HG03565 (cell line): ENCODE measurements around the gene PPP1R1C.
"Not testable (repeated sequence)": the region's sequence is repeated elsewhere in the genome, so short reads cannot be mapped to it uniquely, and the experiment has no call there.

Source experiments
- ATAC-seq: cut with Tn5 transposase; IDR thresholded peaks from one replicate; pipeline ENCODE4 v1.9.1; 2021; ENCODE audit warnings: mild to moderate bottlenecking, moderate library complexity; ENCODE audit not compliant: unreplicated experiment

Gene PPP1R1C

DNA sequence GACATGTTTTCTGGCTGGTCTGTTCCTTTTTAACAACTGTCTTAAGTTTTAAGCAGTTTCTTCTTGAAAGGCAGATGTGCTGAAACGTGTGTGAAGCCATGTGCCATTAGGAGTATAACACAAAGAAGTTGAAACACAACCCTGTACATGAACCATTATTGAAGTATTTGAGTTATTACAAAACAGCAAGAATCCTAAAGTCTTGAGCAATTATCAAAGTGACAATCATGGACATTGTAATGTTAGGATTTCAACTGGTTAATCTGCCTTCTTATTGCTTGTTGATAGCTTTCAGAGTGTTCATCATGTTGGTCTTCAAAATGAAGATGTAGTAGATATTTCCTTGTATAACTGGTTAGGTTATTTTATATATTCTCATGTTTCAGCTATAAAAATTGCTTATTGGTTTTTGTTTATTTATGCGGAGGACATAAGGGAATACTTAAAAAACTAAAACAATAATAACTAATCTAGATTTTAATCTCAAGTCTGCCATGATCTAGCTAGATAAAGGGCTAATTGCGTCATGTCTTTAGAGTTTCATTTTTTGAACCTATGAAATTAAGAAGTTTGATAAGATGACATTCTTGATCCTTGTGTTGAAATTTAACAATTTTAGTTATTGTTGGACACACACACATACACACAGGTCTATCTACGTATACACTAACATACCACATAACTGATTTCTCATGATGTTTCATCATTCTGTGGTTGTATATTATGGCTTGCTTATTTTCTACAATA, 21.1 kb downstream of the PPP1R1C start:
- ATAC-seq, result no peak

DNA sequence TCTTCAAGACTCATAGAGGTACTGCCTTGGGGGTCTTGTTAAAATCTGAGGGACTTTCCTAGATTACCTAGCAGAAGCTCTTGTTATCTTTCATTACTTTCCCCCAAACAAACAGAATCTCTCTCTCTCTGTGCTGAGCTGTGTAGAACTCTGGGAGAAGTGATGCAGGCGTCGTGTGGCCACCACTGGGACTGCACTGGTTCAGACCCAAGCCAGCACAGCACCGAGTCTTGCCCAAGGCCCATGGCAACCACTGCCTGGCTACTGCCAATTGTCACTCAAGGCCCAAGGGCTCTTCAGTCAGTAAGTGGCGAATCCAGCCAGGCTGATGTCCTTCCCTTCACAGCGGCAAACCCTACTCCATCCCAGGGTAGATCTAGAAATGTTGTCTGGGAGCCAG, 28.6 kb downstream of the PPP1R1C start:
- no peak for ATAC-seq

DNA sequence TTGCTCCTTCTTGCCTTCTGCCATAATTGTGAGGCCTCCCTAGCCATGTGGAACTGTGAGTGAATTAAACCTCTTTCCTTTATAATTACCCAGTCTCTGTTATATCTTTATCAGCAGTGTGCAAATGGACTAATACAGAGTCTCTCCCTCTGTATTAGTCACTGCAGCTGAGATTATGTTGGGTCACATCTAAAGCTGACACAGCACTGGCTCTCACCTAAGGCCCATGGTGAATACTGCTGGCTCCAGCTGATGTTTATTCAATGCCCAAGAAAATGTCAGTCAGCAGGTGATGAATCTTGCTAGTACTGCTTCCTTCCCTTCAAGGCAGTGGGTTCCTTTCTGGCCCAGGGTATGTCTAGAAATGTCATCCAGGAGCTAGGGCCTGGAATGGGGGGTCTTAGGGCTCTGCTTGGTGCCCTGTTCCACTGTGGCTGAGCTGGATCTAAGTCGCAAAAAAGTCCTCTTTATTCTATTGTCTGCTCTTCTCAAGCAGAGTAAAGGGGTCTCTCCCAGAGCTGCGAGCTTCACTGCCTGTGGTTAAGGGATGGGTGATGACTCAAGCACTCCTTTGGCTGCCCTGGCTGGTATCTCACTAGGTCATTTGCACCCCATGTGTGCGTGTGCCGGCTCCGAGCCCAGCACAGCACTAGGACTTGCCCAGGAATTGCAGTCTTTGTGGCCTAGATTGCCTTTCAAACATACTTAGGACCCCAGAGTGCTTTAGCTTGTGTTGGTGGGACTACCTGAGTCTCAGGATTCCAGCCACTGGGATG, 29.9 kb downstream of the PPP1R1C start:
- ATAC-seq, result no peak

DNA sequence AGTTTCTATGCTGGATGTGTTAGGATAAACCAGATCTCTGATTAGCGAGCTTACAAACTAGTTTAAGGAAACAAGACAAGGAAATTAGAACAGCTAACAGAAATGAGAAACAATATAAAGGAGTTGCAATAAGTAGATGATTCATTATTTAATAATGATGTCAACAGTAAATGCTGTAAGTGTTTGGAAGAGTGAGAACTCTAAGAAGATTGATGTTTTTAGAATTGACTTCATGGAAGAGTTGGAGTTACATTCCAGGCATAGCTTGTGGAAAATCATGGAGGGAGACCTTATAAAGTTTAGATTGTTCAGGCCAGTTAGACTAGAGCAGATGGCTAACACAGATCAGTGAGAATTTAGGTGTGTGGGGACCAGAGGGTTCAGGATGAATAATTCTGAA, 32.6 kb downstream of the PPP1R1C start:
- ATAC-seq, result no peak

DNA sequence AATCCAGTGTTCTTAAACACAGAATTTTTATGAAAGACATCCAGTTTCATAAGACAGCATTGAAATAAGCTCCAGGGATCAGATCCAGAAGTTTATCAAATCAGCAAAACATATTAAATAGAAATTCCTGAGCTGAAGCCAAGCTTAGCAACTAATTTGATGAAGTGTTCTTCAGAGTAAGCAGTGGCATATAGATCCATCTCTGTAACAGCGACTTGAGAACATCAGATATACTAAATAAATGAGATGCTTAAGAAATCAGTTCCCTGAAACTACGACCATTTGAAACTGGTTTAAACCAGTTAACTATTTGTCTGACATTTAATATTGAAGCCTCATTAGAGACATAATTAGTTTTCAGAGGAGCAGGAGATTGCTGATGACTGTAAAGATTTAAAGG, 34.1 kb downstream of the PPP1R1C start:
- ATAC-seq, result no peak

DNA sequence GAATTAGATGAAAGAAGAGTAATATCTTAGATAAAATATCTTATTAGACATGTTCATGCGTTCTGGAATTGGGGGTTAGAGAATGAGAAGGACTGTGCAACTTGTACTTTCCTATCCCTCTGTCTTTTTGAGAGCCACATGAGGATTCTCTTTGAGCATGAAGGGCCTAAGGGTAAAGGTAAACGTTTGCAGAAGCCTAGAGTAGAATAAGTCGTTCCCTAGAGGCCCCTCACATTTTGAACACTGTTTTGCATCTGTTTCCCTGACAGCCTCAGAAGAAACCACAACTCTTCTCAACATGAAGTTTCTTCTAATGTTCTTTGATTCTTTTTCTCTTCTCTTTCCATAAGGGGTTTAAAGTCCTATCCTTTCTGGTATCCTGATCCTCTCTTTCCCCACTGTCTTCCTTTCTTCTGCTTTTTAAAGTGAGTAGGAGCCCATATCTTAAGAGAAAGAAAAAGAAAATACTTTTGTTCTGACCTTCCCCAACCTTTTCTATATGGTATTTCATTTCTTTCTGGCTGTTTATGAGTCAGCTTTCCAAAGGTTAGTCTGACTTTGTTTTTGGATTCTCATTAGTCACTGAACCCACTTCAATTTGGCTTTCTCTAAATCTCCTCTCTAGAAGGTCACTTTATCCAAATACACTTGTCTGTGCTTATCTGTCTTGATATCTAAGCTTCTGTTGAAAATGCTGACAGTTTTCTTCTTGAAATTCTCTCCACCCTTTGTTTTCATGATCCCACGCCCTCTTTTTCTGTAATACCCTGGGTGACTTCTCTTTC, 34.8 kb downstream of the PPP1R1C start:
- ATAC-seq, result no peak

DNA sequence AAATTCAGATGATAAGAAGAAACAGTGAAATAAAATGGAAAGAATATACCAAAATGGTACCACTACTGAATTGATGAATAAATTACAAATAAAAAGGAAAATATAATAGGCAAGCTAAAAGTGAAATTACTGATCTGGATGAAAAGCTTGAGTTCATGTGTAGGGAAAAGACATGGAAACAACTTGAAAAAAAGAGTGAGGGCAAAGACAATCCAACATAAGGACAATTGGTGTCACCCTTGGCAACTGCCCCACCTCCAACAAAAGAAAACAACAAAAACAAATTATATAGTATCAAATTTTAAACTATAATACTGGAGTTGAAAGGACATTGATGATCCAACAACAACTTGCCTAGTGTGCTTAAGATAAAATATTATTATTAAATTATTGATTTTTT, 37.6 kb downstream of the PPP1R1C start:
- no peak for ATAC-seq

DNA sequence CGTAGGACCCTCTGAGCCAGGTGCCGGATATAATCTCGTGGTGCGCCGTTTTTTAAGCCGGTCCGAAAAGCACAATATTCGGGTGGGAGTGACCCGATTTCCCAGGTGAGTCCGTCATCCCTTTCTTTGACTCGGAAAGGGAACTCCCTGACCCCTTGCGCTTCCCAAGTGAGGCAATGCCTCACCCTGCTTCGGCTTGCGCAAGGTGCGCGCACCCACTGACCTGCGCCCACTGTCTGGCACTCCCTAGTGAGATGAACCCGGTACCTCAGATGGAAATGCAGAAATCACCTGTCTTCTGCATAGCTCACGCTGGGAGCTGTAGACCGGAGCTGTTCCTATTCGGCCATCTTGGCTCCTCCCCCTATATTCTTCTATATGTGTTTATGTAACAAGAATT, 45.2 kb downstream of the PPP1R1C start:
- ATAC-seq, result not testable (repeated sequence)

DNA sequence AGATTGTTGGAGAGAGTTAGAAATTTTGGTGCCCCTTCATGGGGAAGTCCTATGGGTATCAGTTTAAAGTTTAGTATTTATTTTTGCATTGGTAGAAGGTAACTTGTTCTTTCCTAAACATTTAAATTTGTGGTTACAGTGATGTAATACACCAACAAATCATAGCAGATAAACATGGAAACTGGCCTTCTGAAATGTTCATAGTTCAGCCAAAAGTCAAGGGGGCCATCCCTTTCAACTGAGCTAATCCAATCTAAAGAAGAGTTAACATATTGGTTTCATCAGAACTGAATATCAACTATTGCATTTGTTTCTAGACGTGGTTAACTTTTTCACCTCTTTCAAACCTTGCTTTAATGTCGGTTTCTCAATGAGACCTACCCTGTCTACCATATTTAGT, 46.3 kb downstream of the PPP1R1C start:
- no peak for ATAC-seq

DNA sequence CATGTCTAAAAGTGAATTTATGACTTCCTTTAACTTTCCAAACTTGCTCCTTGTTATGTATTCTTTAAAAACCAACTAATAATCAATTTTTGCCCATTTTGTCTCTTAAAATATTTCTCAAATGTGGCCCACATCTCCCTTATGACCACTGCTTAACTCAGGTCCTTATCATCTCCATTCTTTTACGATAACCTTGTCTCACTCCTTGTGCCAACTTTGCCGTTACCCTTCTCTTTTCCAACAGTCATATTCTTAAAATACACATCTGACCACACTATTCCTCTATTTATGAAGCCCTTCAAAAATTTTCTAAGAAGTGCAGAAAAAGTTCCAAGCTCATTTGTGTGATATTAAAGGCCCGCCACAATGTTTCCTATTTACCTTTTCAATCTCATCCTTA, 47.8 kb downstream of the PPP1R1C start:
- no peak for ATAC-seq

DNA sequence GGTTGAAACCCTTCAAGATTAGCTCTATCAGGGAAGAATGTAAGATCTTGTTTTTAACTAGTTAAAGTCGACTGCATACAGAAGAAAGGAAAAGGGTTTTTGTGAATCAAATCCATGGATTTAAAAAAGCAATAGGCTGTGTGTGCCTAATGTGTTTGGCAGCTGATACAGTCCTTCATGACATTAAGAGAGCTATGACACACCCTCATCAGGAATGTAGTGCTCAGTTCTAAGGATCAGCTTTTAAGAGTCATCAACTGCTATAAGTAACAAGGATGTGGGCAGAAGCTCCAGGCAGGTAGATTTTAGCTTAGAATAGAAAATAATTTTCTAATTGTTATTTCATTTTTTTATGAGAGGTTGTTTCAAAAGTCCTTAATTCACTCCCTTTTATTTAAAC, 52.9 kb downstream of the PPP1R1C start:
- no peak for ATAC-seq

DNA sequence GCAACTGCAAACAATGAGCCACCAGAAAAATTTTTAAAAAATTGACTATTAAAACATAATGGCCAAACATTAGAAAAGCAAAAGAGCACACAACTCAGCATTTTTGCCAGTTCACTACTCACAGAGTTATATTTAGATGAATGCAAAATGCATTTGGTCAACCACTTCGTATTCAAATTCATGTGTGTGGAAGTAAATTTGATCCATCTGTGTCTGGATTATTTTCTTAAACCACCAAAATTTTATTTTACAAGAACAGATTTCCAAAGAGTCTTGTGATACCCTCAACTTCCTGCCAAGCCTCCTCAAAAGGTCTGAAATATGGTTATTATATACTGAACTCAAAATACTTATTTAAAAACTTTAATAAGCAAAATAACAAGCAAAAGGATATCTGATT, 57.4 kb downstream of the PPP1R1C start:
- ATAC-seq, result no peak

DNA sequence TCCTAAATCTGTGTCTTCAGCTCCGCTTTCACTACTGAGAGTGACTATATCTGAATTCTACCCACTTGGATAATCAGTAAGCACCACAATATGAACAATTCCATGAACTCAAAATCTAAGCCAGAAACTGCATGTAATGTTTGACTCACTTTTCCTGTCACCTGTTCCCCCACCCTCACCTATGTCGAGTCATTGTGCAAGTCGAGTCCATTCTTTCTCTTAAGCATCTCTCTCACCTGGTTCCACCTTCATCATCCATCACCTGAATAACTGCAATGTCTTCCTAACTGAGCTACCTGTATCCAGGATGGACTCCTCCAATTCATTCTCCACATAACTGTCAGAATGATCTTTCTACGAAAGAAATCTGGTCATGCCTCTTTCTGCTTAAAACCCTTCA, 58.2 kb downstream of the PPP1R1C start:
- ATAC-seq, result no peak

DNA sequence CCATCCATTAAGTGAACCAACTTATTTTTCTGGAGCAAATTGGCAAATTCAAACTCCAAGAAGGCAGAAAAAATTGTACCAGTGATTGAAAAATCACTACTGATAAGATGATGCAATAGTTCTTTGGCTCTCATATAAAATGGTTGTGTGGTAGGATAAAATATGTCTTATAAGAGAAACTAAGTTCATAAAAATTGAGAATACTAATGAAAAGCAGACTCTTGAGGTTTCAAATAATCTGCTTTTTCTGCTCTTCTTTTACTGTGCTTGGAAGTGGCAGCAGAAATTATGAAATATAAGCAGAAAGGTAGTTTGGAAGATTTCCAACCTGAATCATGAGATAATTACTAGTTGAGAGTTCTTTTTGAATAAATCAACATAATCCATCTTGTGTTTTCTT, 61.9 kb downstream of the PPP1R1C start:
- no peak for ATAC-seq

DNA sequence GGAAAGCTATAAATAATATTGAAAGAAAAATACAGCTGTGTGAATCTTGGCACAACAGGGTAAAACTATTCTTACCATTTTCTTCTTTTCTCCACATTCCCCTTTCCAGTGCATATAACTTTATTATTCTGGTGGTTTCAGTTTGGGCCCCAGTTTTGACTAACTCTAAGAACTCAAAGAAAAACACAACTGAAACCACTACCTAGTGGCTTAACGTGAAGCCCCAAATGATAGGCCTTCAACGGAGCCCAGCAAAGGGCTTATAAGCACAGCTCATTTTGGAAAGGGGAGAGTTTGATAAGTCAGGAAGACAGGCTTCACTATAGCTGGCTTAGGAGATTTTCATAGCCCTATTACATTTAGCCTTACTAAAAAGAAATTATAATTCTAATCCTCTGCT, 62.4 kb downstream of the PPP1R1C start:
- ATAC-seq, result peak; percentile 71

DNA sequence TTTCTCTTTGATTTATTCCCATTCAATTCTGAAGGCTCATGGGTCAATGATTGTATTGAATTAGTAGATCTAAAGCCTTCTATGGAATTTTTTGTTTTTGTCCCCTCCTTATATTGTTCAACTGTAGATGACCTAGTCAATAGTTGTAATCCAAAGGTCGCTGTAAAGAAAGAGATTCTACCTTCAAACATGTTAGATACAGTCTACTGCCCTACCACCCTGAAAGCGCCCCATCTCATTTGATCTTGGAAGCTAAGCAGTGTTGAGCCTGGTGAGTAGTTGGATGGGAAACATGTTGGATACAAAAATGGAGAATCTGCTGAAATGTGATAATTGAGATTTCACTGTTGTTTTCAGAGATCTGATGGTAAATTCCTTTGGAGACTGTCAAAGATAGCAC, 63.0 kb downstream of the PPP1R1C start:
- ATAC-seq, result no peak

DNA sequence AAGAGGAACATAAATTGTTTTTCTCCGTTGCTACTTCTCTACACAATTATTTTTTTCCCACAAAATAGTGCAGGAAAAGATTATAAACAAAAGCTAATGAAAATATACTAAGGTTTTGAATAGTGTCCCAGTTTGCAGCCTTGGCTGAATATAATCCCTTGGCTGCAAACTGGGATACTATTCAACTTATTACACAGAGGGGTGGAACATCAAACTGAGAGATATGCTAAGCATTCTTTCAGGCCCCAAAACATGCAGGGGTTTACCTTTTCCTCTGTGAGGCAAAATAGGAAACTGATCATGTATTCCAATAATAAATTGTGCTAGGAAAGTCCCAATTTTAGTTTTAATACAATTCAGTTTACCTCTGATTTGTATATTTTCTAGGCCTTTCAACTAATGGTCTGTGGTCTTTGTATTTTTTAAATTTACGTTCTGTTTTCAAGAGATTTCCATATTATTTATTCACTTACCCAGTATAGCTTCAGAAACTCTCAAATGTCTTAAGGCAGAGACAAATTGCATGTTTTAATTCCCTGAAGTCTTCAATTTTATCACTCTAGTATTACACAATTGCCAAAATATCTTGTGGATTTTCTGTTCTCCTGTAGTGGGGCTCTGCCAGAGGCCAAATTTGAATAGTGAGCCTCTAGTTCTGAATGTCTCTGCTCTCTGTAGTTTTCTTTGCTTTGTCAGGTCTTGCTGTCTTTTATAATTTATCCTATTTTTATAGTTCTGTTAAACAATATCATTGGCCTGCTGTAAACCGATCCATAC, 63.9 kb downstream of the PPP1R1C start:
- no peak for ATAC-seq

DNA sequence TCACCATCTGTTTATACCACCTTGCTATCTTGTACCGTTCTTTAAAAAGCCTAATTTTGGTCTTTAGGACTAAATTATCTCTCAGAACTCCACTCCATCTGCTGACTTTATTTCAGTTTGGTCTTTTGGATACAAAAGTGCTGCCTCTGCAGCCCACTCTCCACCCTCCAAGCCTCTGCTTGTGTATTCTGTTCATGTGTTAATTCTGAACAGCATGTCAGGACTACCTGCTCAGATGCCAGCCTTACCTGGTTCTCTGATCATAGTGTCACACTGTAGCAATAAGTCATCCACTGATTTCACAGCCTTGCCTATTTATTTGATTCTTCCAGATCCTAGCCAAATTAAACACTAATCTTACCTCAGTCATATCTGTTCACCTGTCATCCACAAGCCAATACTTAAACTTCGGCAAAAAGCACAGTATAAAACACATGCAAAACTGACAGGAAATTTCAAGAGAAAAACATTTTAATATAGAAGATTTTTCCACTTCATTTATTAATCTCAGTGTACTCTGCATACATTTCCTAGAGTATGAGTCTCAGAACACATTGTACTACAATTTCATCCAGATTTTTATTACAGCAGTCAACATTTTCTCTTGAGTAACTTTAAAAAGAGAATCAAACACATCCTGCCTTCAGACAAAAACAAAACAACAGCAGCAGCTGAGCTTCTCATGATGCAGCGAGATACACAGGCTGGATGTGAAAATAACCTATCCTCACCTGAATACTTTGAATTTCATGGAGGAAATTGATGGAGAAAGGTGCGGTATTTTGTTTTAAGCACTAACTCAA, 64.9 kb downstream of the PPP1R1C start:
- no peak for ATAC-seq

DNA sequence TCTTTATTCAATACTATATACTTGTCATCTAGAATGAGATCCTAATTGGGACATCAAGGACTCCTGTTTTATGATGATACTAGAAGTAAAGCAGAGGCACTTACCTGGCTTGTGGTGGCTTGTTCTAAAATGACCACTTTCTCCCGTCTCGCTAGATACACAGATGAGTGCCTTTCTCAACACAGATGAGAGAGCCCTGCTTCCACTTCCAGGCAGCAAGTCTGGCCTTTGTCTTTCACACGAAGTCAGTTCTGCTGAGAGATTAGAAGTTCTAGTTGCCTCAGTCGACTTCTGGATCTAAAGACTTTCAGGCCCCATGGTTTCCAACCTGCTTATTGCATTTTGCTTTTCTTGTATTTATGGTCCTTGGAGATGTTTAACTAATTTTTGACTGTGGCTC, 70.3 kb downstream of the PPP1R1C start:
- no peak for ATAC-seq

DNA sequence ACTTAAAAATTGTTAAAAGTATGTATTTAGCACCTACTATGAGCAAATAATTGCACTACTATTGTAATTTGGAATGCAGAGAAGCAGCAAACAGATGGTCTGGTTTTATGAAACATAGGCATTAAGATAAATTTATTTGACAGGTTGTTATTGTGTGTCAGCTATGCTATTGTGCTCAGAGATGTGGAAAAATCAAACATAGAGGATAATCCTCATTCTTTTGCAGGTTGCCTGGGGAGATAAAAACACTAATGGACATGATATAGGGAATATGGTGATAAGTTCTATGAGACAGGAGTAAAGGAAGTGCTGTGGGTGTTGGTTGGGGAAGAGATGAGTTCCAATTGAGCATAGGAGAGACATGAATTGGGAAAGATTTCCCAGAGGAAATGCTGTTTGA, 71.3 kb downstream of the PPP1R1C start:
- no peak for ATAC-seq
